Caco-2 (cell line): ENCODE measurements around the gene BCL10. TPM values are rescaled to one million over a fixed set of nuclear protein-coding genes. Genes with fewer than 3 reads are reported as not detected.

ENCODE experiments used
- BruUV-seq: library from RNA; stranded (reverse); fragments of 400-500 nt; replicated peaks from 2 replicates; lab custom pipeline; 2021; lab: Mats Ljungman, UMichigan
- CTCF ChIA-PET: fragments of 300-600 bp; sonication (Branson Sonifier 250); formaldehyde crosslinking; loops from one replicate; lab custom pipeline; 2022; ENCODE audit warnings: antibody characterized with exemption; lab: Charles Lee
- POLR2A ChIA-PET: fragments of 300-600 bp; sonication (Branson Sonifier 250); formaldehyde crosslinking; loops from one replicate; lab custom pipeline; 2022; ENCODE audit warnings: antibody characterized with exemption; lab: Charles Lee
- DNase-seq, 2 experiments: peaks; one replicate each; pipeline versions ENCODE4 v3.0.0 to v3.0.0-alpha.2; 2020 to 2022
- H3K27me3 ChIP-seq: replicated peaks from 2 replicates; pipeline ENCODE4 v1.6.0; 2011; ENCODE audit warnings: low read length; ENCODE audit not compliant: control insufficient read depth, insufficient read depth
- H3K36me3 ChIP-seq: 2 replicates; pipeline ENCODE4 v1.5.1; 2011; ENCODE audit warnings: low read length; ENCODE audit not compliant: control insufficient read depth, insufficient read depth
- H3K4me1 ChIP-seq: fragments of 250-450 bp; sonication (Bioruptor Pico); 2 replicates; pipeline ENCODE4 v1.5.1; 2020; ENCODE audit warnings: mild to moderate bottlenecking
- H3K4me3 ChIP-seq: 2 replicates; pipeline ENCODE4 v1.5.1; 2011; ENCODE audit warnings: low read depth, mild to moderate bottlenecking, control low read depth, low read length
- H3K9me3 ChIP-seq: fragments of 250-450 bp; sonication (Bioruptor Pico); 2 replicates; pipeline ENCODE4 v1.5.1; 2020; ENCODE audit warnings: mild to moderate bottlenecking, moderate library complexity
- H3K27ac Mint-ChIP-seq: one replicate; pipeline ENCODE4 v1.8.0; 2022; ENCODE audit warnings: mixed read lengths; ENCODE audit not compliant: unreplicated experiment
- H3K27me3 Mint-ChIP-seq: one replicate; pipeline ENCODE4 v1.8.0; 2022; ENCODE audit warnings: mixed read lengths; ENCODE audit not compliant: insufficient read depth, unreplicated experiment
- H3K36me3 Mint-ChIP-seq: one replicate; pipeline ENCODE4 v1.8.0; 2022; ENCODE audit warnings: mild to moderate bottlenecking, mixed read lengths; ENCODE audit not compliant: insufficient read depth, unreplicated experiment
- H3K4me1 Mint-ChIP-seq: one replicate; pipeline ENCODE4 v1.8.0; 2022; ENCODE audit warnings: low read depth, mixed read lengths; ENCODE audit not compliant: unreplicated experiment
- H3K4me3 Mint-ChIP-seq: one replicate; pipeline ENCODE4 v1.8.0; 2022; ENCODE audit warnings: mild to moderate bottlenecking, moderate library complexity, mixed read lengths; ENCODE audit not compliant: unreplicated experiment
- H3K9me3 Mint-ChIP-seq: one replicate; pipeline ENCODE4 v1.8.0; 2022; ENCODE audit warnings: mixed read lengths; ENCODE audit not compliant: unreplicated experiment
- intact Hi-C: fragments of 100-400 bp; cut with micrococcal nuclease; formaldehyde crosslinking; loops from one replicate; pipeline ENCODE4 v1.10.0; 2022; ENCODE audit not compliant: unreplicated experiment
- total RNA-seq: library from RNA; stranded (reverse); gene quantifications from 2 replicates; pipeline ENCODE4 v1.2.3, GENCODE V29; 2022
- TF ChIP-seq, protein P1 (sequence below), 2 experiments: fragments of 200-600 bp in 1 of 2; IDR thresholded peaks; 1 replicate in 1 of 2; 2 replicates in 1 of 2; pipeline versions ENCODE4 v1.5.1 to v1.8.0; 2011 to 2022; ENCODE audit warnings: antibody characterized with exemption in 1 of 2, control low read depth in 1 of 2, inconsistent platforms in 1 of 2, low read depth in 1 of 2, low read length in 1 of 2, mild to moderate bottlenecking in 1 of 2, moderate library complexity in 1 of 2; ENCODE audit not compliant: insufficient read depth in 1 of 2, severe bottlenecking in 1 of 2, unreplicated experiment in 1 of 2

Gene BCL10
- total RNA-seq, 1 experiment from 2014 or later = 18.1 TPM

DNA sequence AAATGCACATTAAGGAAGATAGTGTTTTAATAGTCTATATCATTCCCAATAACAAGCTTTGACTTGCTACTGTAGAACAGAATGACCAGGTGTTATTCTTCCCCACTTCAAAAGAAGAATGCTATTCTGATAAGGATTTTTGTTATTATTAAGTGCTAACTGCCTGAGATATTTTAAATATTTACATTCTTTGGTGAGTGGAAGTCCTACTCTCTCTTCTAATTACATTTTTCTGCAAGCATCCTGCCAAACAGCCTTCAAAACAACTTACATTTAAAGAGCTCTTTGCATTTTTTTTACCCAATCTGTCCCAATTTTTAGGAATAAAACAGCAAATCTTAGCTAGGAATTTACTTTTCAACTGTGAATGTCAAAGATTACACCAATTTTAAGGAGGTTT is 52.1 kb downstream of the BCL10 start:
- BruUV-seq = no TSS peak
- no peaks in the 10 kb centered on the region for H3K27me3 Mint-ChIP-seq
- ChIA-PET POLR2A (interaction anchor here (0.7 to 1.3 kb wide), 2 partner anchors 24 to 69 kb away, joined by 3 to 5 read pairs; partner anchors contain the start of gene SYDE2), CTCF (interaction anchor here (2.3 kb wide), 1 partner anchor 35 kb away, joined by 9 read pairs; the partner anchor contains the start of gene C1orf52)
- H3K4me3 ChIP-seq = no peak overlapping the region
- H3K27me3 ChIP-seq = no peaks in the 10 kb centered on the region
- peaks cover 53% of the 10 kb centered on the region for H3K4me1 ChIP-seq
- DNase-seq = no peak
- TF ChIP-seq, protein P1, sequence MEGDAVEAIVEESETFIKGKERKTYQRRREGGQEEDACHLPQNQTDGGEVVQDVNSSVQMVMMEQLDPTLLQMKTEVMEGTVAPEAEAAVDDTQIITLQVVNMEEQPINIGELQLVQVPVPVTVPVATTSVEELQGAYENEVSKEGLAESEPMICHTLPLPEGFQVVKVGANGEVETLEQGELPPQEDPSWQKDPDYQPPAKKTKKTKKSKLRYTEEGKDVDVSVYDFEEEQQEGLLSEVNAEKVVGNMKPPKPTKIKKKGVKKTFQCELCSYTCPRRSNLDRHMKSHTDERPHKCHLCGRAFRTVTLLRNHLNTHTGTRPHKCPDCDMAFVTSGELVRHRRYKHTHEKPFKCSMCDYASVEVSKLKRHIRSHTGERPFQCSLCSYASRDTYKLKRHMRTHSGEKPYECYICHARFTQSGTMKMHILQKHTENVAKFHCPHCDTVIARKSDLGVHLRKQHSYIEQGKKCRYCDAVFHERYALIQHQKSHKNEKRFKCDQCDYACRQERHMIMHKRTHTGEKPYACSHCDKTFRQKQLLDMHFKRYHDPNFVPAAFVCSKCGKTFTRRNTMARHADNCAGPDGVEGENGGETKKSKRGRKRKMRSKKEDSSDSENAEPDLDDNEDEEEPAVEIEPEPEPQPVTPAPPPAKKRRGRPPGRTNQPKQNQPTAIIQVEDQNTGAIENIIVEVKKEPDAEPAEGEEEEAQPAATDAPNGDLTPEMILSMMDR (IDR thresholded peaks at IDR 0.05; ENCODE audit: insufficient read depth in 1 of 2, low read depth in 1 of 2, low read length in 1 of 2, severe bottlenecking in 1 of 2, unreplicated experiment in 1 of 2) = no peak
- peak overlapping the region; percentile 93 for H3K27ac Mint-ChIP-seq
- intact Hi-C loops = loop anchor here (2.0 kb wide), 2 partner anchors 77 to 89 kb away; no protein-coding TSS in a partner anchor
- no peaks in the 10 kb centered on the region for H3K36me3 ChIP-seq
- peak overlapping the region; percentile 59 for H3K4me3 Mint-ChIP-seq
- H3K36me3 Mint-ChIP-seq = peaks cover 10% of the 10 kb centered on the region
- no peaks in the 10 kb centered on the region for H3K9me3 Mint-ChIP-seq
- no peaks in the 10 kb centered on the region for H3K9me3 ChIP-seq
- H3K4me1 Mint-ChIP-seq = peaks cover 43% of the 10 kb centered on the region

DNA sequence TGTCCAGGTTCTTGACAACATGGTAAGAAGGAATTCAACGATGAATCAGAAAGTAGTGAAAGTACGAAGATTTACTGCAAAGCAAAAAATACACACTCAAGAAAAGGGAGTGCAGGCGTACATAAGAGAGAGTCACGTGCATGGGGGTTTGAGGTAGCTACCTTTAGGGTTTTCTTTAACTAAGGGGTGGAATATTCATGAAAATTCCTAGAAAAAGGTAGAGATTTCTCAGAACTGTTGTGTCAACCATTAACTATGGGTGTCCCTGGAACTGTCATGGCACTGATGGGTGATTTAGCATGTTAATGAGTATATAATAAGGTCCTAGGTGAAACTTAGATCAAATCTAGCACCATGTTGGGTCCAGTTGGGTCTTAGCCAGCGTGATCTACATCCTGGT is 53.1 kb downstream of the BCL10 start:
- ChIA-PET CTCF (no interaction called here), POLR2A (no interaction called here)
- no peaks in the 10 kb centered on the region for H3K9me3 Mint-ChIP-seq
- H3K27me3 ChIP-seq = no peaks in the 10 kb centered on the region
- peak overlapping the region; percentile 79 for H3K27ac Mint-ChIP-seq
- no peak for DNase-seq
- no peak overlapping the region for H3K4me3 ChIP-seq
- H3K9me3 ChIP-seq = no peaks in the 10 kb centered on the region
- intact Hi-C loops = no loop called here
- peaks cover 53% of the 10 kb centered on the region for H3K4me1 ChIP-seq
- H3K36me3 Mint-ChIP-seq = peaks cover 10% of the 10 kb centered on the region
- peak overlapping the region; percentile 46 for H3K4me3 Mint-ChIP-seq
- TF ChIP-seq, protein P1 (IDR thresholded peaks at IDR 0.05; ENCODE audit: insufficient read depth in 1 of 2, low read depth in 1 of 2, low read length in 1 of 2, severe bottlenecking in 1 of 2, unreplicated experiment in 1 of 2) = no peak
- no peaks in the 10 kb centered on the region for H3K36me3 ChIP-seq
- H3K4me1 Mint-ChIP-seq = peaks cover 40% of the 10 kb centered on the region
- H3K27me3 Mint-ChIP-seq = no peaks in the 10 kb centered on the region
- BruUV-seq = no TSS peak

DNA sequence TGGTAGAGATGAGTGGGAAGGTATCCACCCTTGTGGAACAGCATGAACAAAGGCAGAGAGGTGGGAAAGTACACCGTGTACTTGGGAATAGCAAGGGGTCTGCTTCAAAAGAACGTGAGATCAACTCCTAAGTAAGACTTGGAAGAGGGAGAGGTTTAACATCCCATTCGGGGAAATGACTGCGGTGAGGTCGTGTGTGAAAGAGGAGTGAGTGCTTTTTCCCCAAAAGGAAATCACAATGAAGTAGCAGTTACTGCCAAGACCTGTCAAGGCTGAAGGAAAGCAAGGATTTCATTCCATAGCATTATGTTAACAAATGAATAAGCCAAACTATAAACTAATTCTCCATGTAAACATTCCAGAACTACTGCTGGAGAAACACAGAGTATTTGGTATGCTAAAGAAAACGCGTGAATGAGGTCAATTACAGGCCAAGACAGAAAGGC is 55.7 kb downstream of the BCL10 start:
- no peak overlapping the region for H3K4me3 Mint-ChIP-seq
- no peaks in the 10 kb centered on the region for H3K36me3 ChIP-seq
- POLR2A ChIA-PET = no interaction called here
- CTCF ChIA-PET = no interaction called here
- no peaks in the 10 kb centered on the region for H3K9me3 ChIP-seq
- H3K9me3 Mint-ChIP-seq = no peaks in the 10 kb centered on the region
- DNase-seq = no peak
- no peak overlapping the region for H3K4me3 ChIP-seq
- BruUV-seq = no TSS peak
- H3K36me3 Mint-ChIP-seq = peaks cover 10% of the 10 kb centered on the region
- H3K4me1 Mint-ChIP-seq = peaks cover 40% of the 10 kb centered on the region
- TF ChIP-seq, protein P1 (IDR thresholded peaks at IDR 0.05; ENCODE audit: insufficient read depth in 1 of 2, low read depth in 1 of 2, low read length in 1 of 2, severe bottlenecking in 1 of 2, unreplicated experiment in 1 of 2) = no peak
- intact Hi-C loops = no loop called here
- no peaks in the 10 kb centered on the region for H3K27me3 ChIP-seq
- peak overlapping the region; percentile 51 for H3K27ac Mint-ChIP-seq
- no peaks in the 10 kb centered on the region for H3K27me3 Mint-ChIP-seq
- peaks cover 36% of the 10 kb centered on the region for H3K4me1 ChIP-seq
